Measurements from ENCODE around the gene RASAL2.
"Not testable (repeated sequence)": the region's sequence is repeated elsewhere in the genome, so short reads cannot be mapped to it uniquely, and the experiment has no call there.

The RASAL2 gene

GRCh38 chr1:178284058-178284457 lies 190.2 kb downstream of the RASAL2 start:
- DNase-seq: peak; percentile 46 to 68 (median 63)

GRCh38 chr1:178291166-178291565 lies 197.3 kb downstream of the RASAL2 start:
- DNase-seq: no peak

GRCh38 chr1:178294654-178295053 lies 200.8 kb downstream of the RASAL2 start:
- DNase-seq: no peak

- peak in 2 of 4 experiments; percentile 16 to 22 for DNase-seq
Measured at GRCh38 chr1:178300352-178300699, 206.4 kb downstream of the RASAL2 start.

GRCh38 chr1:178301141-178301540 lies 207.2 kb downstream of the RASAL2 start:
- no peak for DNase-seq

- DNase-seq: no peak
Measured at GRCh38 chr1:178307264-178307663, 213.4 kb downstream of the RASAL2 start.

- DNase-seq: no peak
Measured at GRCh38 chr1:178308438-178308837, 214.5 kb downstream of the RASAL2 start.

- peak; percentile 45 to 86 (median 66) for DNase-seq
Measured at GRCh38 chr1:178310685-178311105, 216.8 kb downstream of the RASAL2 start.

- DNase-seq: no peak
Measured at GRCh38 chr1:178311164-178311563, 217.3 kb downstream of the RASAL2 start.

- DNase-seq: not testable (repeated sequence)
Measured at GRCh38 chr1:178320280-178320982, 226.5 kb downstream of the RASAL2 start.

- DNase-seq: no peak
Measured at GRCh38 chr1:178323067-178323466, 229.2 kb downstream of the RASAL2 start.

- no peak for DNase-seq
Measured at GRCh38 chr1:178324003-178324402, 230.1 kb downstream of the RASAL2 start.

GRCh38 chr1:178328728-178329127 lies 234.8 kb downstream of the RASAL2 start:
- DNase-seq: no peak

GRCh38 chr1:178330153-178330552 lies 236.2 kb downstream of the RASAL2 start:
- DNase-seq: no peak

GRCh38 chr1:178330848-178331497 lies 237.1 kb downstream of the RASAL2 start:
- DNase-seq: no peak

GRCh38 chr1:178335426-178335825 lies 241.5 kb downstream of the RASAL2 start:
- DNase-seq: no peak

GRCh38 chr1:178337091-178337706 lies 243.3 kb downstream of the RASAL2 start:
- DNase-seq: peak; percentile 19 to 55 (median 40)

GRCh38 chr1:178339834-178340233 lies 245.9 kb downstream of the RASAL2 start:
- DNase-seq: no peak

GRCh38 chr1:178341261-178341956 lies 247.5 kb downstream of the RASAL2 start:
- no peak for DNase-seq

- DNase-seq: no peak
Measured at GRCh38 chr1:178342745-178343144, 248.8 kb downstream of the RASAL2 start.

- DNase-seq: peak; percentile 41 to 82 (median 63)
Measured at GRCh38 chr1:178344513-178345091, 250.7 kb downstream of the RASAL2 start.

- DNase-seq: no peak
Measured at GRCh38 chr1:178345238-178345637, 251.3 kb downstream of the RASAL2 start.

GRCh38 chr1:178345807-178346206 lies 251.9 kb downstream of the RASAL2 start:
- peak in 1 of 4 experiments; percentile 22 for DNase-seq

All from suppressor macrophage (primary cell).